Heart left ventricle (tissue), 13 donors: ENCODE measurements around the gene YOD1.

Experiments used
- CTCF ChIP-seq, 12 donors: fragments of 200-600 bp; sonication (generic) in 4 of 12; IDR thresholded peaks; one replicate each; pipeline versions ENCODE4 v1.5.0 to v1.8.0; 2018 to 2022; ENCODE audit warnings: antibody characterized with exemption in 12 of 12, mild to moderate bottlenecking in 5 of 12
- POLR2A ChIP-seq, 2 donors: fragments of 450-650 bp; IDR thresholded peaks; one replicate each; pipeline ENCODE4 v1.6.1; 2017; ENCODE audit warnings: antibody characterized with exemption in 2 of 2, mild to moderate bottlenecking in 2 of 2, moderate library complexity in 2 of 2
- donor health status: ischemic (EF 13 %, LVEDD 7.1; RV severe dilation, severe dysfunction).
- donor health status: DM: no; HTN: yes; CAD: no.
- donor health status: DM: no; HTN: no; CAD: no.
- donor health status: ischemic (EF 25% LVEDD 6.9; RV normal size, moderate dysfunction).
- donor health status: ischemic (EF 25% LVEDD 5.7; RV mildly dilated, moderate dysfunction).
- donor health status: ischemic (EF 35%, LVEDD 5.7; RV mildly dilated, moderate dysfunction).
- donor health status: nonischemic (EF 11% LVEDD 7.7; RV severe dilation, severe dysfunction).
- donor health status: DM: yes; HTN: yes; CAD: no.
- donor health status: PGD.
- donor health status: ischemic (EF 29% LVEDD 5.4; RV normal size, mild dysfunction).
- donor health status: nonischemic (EF 23%, LVEDD 6.1; RV moderate dilation, normal function).

GRCh38 chr1:207014728-207015127, 36.3 kb downstream of the YOD1 start:
- no peak for TF ChIP-seq CTCF (IDR thresholded peaks at IDR 0.05)
- no peak for TF ChIP-seq POLR2A (IDR thresholded peaks at IDR 0.05)
